GM12878 (cell line): ENCODE measurements around the gene NHLRC4.

Experiments used
- ATF2 ChIP-seq: IDR thresholded peaks from 2 replicates; pipeline ENCODE4 v1.6.1; 2012; ENCODE audit warnings: low read length, inconsistent platforms
- EP300 ChIP-seq, 2 experiments: fragments of 150-350 bp in 1 of 2; IDR thresholded peaks; 2 replicates each; pipeline ENCODE4 v1.6.1; 2011 to 2012; ENCODE audit warnings: low read depth in 2 of 2, low read length in 2 of 2, borderline replicate concordance in 1 of 2, improper control_type of control experiment in 1 of 2, inconsistent platforms in 1 of 2; ENCODE audit not compliant: control insufficient read depth in 1 of 2
- ETV6 ChIP-seq, 2 experiments: fragments of 450-650 bp in 1 of 2; IDR thresholded peaks in 1 of 2; conservative IDR thresholded peaks in 1 of 2; 2 replicates each; pipeline ENCODE4 v1.6.1; 2014; ENCODE audit warnings: antibody characterized with exemption in 1 of 2, borderline replicate concordance in 1 of 2, low read depth in 1 of 2, mild to moderate bottlenecking in 1 of 2, moderate library complexity in 1 of 2
- HDGF ChIP-seq: fragments of 450-650 bp; IDR thresholded peaks from 2 replicates; pipeline ENCODE4 v1.6.1; 2016; ENCODE audit warnings: antibody characterized with exemption
- NR2C2 ChIP-seq: IDR thresholded peaks from 2 replicates; pipeline ENCODE4 v1.6.1; 2011; ENCODE audit warnings: borderline replicate concordance, low read depth; ENCODE audit not compliant: control insufficient read depth, insufficient read length
- RAD21 ChIP-seq: IDR thresholded peaks from 2 replicates; pipeline ENCODE4 v1.6.1; 2011; ENCODE audit warnings: mild to moderate bottlenecking, low read depth, low read length, moderate library complexity; ENCODE audit not compliant: insufficient read depth
- STAT1 ChIP-seq: fragments of 450-650 bp; conservative IDR thresholded peaks from 2 replicates; pipeline ENCODE4 v1.6.1; 2014; ENCODE audit warnings: antibody characterized with exemption, mild to moderate bottlenecking
- TARDBP ChIP-seq: IDR thresholded peaks from 2 replicates; pipeline ENCODE4 v1.6.1; 2016; ENCODE audit warnings: borderline replicate concordance

DNA sequence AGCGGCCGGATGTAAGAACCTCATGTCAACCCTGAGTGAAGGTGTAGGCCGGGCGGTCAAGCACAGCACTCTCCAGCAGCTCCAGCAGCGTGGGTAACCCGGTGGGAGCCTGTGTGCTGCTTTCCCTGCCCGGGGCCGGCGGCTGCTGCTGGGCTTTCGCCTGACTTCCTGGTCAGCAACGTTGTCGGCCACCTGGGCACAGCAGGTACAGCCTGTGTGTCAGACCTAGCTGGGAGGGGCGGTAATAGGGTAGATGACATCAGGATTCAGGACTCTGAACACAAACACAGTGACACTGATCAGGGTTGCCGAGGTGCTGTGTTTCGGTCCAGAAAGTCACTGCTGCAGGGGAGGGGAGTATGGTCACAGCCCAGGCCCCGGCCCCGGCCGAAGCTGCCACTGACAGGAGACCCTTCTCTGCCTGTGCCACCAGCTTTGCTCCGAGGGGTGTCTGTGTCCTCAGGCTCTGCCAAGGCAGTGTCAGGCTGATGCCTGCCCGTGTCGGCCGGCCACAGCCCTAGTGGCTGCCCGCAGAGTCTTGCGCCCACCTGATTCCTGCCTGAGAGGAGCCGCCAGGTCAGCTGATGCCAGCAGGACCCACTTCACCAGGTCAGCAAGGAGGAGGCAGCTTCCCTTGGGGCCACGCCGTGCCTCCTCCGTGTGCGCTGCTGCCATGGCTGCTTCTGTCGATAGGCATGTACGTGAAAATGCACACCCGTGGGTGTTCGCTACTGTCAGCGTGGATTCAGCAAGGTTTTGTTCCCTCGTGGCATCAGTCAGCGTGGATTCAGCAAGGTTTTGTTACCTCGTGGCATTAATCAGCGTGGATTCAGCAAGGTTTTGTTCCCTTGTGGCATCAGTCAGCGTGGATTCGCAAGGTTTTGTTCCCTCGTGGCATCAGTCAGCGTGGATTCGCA, 32.3 kb downstream of the NHLRC4 start:
- no peak for TF ChIP-seq EP300 (IDR thresholded peaks at IDR 0.05; ENCODE audit: borderline replicate concordance in 1 of 2, control insufficient read depth in 1 of 2, low read depth in 2 of 2, low read length in 2 of 2)
- no peak for TF ChIP-seq TARDBP
- TF ChIP-seq ETV6 (conservative IDR thresholded peaks at IDR 0.05 in 1 of 2, IDR thresholded peaks at IDR 0.05 in 1 of 2; ENCODE audit: borderline replicate concordance in 1 of 2, low read depth in 1 of 2): no peak
- no peak for TF ChIP-seq HDGF
- TF ChIP-seq RAD21: no peak
- TF ChIP-seq STAT1: no peak
- TF ChIP-seq NR2C2: no peak
- TF ChIP-seq ATF2: no peak
